HG02763 (cell line): ENCODE measurements around the gene SOX12.

ENCODE experiments used
- ATAC-seq: cut with Tn5 transposase; IDR thresholded peaks from one replicate; pipeline ENCODE4 v1.9.1; 2021; ENCODE audit warnings: mild to moderate bottlenecking, moderate library complexity; ENCODE audit not compliant: unreplicated experiment

SOX12 gene

DNA sequence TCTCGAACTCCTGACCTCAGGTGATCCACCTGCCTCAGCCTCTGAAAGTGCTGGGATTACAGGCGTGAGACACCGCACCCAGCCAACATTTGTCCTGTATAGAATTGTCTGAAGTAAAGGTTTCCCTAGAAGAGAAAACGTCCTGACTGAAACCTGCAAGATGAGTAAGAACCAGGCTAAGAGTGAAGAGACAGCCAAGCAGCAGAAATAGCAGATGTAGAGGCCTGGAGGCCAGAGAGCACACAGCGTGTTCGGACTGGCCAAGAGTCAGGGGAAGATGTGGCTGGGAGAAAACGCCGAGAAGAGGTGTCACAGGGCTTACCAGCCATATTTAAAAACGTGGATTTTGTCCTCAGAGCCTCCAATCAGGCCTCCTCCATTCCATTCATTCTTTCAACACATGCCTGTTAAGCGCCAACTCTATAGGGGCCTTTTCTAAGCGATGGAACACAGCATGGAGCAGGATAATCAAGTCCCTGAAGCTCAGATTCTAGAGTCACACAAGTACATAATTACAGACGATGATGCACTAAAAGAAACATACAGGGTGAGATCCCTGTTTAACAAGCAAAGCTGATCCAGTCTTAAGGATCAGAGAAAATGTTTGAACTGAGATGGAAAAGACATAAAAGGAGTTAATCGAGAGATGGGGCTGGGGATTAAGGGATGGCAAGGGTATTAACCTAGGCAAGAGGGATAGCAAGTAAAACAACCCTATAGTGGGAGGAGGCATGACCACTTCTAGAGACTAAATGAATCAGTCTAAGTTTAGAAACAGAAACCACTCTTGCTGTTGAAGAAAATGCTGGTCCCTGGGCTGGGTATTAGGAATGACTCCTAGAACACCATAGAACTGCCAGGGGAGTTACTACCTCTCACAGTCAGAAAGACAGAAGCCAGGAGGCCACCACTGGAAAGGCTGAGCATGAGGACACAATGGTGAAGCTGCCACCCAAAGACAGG lies 23.2 kb upstream of the SOX12 start:
- no peak for ATAC-seq

DNA sequence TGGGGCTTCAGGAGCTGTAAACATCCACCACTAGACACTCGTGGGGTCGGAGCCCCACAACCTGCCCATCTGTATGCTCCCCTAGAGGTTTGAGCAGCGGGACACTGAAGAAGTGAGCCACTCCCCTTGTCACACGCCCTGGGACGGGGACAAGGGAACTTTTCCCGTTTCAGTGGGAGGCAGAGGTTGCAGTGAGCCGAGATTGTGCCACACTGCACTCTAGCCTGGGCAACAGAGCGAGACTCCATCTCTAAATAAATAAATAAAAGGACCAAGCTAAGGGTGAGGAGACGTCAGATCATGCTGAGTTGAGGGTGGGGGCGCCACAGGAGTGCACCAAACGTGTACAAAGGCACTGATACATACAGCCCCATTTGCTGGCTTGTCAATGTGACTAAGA lies 19.6 kb upstream of the SOX12 start:
- ATAC-seq: no peak

DNA sequence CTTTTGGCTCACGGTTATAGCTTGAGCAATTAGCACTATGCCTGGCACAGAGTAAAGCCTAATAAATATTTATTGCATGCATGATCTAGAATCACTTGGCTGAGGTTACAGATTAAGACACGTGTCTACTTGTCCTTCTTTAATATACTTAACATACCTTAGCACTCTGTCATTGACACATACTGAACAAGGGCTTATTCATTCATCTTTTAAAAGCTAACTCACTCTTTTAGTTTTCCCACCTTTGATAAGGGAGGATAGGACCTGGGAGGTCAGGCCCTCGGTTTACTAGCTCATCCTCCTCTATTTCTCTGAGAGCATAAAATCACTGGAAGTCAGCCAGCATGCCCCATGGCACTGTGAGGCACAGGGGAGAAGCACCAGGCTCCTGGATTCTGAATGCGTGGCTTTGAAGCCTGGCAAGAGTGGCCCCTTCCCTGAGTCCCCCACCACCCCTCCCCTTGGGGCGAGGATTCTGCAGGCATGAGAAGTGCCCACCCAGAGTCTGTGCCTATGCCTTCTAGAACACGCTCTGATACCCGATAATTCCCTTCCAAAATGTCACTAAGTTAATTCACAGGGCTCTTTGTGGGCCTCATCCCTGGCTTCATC lies 16.8 kb upstream of the SOX12 start:
- no peak for ATAC-seq

DNA sequence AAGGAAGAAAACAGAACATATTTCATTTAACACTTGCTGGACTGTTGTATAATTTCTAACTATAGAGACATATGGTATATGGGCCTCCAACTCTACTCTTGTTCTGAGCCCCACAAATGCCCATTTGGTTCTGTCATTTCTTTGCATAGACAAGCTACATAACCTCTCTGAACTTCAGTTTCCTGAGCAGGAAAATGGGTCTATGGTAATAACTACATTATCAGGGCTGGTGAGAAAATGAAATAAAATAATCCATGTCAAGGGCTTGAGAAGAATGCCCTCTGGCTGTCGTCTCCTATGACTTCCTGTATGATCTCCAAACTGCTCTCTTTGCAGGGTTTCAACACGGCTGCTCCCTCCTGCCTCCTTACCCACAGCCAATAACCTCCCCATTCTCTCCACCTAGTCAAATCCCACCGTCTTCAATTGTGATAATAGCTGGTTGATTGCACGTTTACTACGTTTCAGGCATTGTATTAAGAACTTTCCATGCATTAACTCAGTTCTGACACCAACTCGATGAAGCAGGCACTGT lies 16.0 kb upstream of the SOX12 start:
- no peak for ATAC-seq

DNA sequence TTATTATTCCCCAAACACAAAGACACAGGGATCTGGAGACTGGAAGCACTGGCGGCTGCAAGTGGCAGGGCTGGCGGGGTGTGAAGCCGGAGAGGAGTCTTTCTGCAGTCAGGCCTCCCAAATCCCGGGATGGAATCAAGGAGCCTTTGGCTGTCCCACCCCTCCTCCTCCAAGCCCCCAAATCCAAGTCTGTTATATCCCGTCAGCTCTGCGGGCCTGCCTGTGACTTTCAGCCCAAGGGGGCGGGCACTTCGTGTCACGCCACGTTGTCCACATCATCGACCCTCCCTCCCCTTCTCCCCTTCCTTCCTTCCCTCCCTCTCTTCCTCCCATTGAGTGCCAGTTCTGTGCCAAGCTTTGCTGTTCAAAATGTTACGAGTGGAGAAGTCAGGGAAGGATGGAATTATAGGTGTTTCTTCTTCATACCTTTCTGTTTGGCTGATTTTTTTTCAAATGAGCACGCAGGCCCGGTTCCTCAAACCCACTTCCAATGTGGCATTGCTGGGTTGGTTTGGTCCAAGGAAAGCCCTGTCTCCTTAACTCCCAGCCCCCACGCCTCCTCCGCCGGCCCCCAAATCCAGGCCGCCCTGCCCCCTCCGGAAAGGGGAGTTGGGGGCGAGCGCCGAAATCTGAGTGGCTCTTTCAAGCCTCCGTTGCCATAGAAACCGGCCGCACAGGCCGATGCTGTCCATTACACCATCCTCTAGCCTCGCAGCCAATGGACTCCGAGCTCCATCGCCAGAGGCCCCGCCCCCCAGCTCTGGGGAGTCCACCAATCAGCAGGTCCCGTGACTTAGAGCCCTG lies 15.3 kb upstream of the SOX12 start:
- peak; percentile 88 for ATAC-seq

DNA sequence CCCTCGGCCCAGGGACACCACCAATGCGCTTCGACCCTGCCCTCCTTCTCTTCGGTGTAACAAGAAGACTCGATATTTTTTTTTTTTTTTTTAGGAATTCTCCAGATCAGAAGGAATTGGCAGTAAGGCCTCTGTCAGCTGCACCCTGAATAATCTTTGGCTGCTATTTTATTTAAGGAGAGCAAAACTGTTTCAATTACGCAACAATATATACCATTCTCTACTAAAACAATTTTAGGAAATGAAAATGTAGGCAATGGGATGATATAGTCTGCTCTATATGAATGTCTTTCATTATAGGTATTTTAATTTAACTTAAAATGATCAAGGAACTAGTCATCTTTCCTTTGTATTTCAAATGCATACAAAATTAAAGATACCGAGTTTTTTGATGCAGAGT lies 14.7 kb upstream of the SOX12 start:
- no peak for ATAC-seq

DNA sequence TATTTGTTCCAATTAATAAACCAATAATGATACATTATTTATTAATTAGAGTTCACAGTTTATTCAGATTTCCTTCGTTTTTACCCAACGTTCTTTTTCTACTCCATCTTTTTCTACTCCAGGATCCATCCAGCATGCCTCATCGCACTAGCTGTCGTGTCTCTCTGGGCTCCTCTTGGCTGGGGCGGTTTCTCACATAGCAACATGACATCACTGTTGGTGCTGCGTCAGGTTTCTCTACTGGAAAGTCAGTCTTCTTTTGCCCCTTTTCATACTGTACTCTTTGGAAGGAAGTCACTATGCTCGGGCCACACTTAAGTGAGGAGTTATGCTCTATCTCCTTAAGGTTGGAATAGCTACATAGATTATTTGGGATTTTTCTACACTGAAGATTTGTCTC lies 13.7 kb upstream of the SOX12 start:
- ATAC-seq: no peak

DNA sequence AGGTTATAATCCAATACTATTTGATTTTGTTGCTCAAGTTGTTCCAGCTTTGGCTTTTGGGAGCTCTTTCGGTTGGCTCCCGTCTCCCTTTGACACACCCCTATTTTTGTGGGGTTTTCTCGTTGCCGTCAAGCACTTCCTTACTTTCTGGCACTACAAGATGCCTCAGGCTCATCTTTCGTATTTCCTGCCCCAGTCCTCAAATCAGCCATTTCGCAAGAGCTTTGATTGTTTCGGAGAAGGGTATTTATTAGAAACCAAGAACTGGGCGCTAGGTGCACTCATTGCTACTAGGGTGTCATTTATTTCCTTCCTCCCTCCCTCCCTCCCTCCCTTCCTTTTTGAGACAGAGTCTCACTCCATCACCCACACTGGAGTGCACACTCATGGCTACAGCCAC lies 13.3 kb upstream of the SOX12 start:
- no peak for ATAC-seq

DNA sequence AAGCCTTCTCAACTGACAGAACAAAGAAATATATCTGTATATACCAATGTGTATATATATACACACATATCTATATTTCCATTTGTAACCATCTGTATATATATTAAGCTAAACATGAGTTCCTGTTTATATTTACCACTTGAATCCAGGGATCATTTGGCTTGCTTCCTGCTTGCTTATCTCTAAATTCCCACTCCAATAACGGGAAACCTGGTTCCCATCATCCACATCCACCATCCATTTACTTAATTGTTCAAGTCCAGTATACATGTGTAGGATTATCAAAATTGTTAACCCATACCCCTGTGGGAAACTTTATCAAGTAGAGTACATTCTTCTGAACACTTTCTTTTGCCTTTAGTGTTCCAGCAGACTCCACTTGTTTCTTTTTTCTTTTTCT lies 12.5 kb upstream of the SOX12 start:
- no peak for ATAC-seq

DNA sequence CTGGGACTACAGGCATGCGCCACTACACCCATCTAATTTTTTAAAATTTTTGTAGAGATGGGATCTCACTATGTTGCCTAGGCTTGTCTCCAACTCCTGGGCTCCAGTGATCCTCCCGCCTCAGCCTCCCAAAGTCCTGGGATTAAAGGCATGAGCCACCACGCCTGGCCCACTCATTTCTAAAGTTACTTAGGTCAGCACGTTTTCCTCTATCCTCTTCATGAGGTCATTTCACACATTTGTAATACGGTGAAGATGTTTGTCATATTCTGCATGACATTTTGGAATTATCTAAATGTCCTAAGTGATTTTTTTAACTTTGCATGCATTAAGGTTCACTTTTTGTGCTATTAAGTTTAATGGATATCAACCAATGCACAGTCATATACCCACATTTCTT lies 11.9 kb upstream of the SOX12 start:
- no peak for ATAC-seq

DNA sequence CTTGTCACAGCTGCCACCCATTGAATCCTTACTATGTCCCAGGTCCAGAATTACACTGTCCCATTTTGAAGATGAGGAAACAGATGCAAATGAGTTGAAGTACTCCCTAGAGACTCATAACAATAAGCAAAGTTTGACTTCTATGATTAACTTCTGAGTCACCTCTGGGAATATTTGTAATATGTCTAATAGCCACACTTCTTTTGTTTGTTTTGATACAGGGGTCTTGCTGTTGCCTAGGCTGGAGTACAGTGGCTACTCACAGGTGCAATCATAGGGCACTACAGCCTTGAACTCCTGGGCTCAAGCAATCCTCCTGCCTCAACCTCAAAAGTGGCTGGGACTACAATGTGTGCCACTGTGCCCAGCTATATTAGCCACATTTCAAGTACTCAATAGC lies 11.4 kb upstream of the SOX12 start:
- no peak for ATAC-seq

DNA sequence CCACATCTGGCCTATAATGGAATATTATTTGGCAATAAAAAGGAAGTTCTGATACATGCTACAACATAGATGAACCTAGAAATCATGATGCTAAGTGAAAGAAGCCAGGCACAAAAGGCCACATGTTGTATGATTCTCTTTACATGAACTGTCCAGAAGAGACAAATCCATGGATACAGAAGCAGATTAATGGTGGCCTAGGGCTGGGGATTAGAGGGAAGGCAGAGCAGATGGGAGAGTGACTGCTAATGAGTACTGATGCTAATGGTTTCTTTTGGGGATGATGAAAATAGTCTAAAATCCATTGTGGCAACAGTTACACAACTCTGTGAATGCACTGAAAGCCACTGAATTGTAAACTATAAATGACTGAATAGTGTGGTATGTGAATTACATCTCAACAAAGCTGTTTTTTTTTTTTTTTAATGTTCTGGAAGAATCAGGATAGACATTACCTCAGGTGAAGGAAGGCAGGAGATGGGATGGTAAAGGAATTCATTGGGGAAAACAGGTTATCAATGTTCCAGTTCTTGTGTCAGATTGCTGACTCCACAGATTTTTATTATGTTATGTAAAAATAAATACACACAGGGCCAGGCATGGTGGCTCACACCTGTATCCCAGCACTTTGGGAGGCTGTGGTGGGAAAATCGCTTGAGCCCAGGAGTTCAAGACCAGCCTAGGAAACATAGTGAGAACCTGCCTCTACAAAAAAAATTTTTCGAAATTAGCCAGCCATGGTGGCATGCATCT lies 8.9 kb upstream of the SOX12 start:
- no peak for ATAC-seq

DNA sequence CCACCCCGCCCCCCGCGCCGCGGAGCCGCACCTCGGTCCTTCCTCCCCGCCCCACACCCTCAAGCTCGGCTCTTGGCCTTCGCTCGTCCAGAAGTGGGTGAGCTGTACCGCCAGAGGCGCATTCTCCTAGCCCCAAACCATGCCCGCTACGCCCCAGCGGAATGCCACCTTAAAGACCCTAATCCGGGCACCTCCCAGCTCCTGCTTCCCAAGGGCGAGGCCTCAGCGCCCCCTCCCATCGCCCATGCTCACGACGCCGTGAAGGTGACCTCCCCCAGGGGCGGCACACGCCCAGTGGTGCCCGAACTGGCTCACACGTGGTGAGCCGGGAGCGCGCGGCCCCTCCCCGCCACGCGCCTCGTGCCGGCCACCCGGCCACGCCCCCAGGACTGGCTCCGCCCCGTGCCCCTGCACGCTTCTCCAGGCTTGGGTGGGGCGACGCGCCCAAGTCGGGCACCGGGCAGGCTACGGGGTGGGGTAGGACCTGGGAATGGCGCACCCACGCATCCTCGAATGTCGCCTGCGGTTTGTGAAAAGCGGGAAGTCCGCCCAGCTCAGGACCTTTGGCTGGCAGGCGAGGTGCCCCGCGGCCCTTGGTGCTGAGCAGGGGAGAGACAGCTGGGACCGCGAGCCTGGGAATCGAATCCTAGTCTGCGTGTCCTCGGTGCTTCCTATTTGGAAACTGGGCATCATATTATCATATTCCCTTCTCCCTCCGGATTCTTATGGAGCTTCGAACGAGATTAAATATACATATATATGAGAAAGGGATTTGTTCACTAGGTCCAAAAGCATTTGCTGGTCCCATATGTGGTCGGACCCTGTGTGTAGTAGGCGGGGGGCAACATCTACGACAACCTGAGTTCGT lies 941 bp upstream of the SOX12 start:
- ATAC-seq: peak; percentile 47

DNA sequence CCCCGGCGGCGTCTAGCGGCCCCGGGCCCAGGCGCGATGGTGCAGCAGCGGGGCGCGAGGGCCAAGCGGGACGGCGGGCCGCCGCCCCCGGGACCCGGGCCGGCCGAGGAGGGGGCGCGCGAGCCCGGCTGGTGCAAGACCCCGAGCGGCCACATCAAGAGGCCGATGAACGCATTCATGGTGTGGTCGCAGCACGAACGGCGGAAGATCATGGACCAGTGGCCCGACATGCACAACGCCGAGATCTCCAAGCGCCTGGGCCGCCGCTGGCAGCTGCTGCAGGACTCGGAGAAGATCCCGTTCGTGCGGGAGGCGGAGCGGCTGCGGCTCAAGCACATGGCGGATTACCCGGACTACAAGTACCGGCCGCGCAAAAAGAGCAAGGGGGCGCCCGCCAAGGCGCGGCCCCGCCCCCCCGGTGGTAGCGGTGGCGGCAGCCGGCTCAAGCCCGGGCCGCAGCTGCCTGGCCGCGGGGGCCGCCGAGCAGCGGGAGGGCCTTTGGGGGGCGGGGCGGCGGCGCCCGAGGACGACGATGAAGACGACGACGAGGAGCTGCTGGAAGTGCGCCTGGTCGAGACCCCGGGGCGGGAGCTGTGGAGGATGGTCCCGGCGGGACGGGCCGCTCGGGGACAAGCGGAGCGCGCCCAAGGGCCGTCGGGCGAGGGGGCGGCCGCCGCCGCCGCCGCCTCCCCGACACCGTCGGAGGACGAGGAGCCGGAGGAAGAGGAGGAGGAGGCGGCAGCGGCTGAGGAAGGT lies 715 bp downstream of the SOX12 start:
- no peak for ATAC-seq

DNA sequence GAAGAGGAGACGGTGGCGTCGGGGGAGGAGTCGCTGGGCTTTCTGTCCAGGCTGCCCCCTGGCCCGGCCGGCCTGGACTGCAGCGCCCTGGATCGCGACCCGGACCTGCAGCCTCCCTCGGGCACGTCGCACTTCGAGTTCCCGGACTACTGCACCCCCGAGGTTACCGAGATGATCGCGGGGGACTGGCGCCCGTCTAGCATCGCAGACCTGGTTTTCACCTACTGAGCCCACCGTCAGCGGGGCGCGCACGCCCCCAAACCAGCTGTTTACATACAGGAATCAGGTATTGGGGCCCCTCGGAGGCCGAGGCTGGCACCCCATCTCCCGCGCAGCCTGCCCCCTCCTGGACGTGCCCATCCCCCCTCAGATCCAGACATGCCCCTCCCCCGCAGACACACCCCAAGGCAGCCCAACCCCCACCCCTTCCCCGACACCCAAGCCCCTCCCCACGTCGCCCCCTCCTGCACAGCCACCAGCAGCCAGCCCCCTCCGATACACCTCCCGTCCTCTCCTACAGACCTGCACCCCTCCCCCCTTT lies 1.4 kb downstream of the SOX12 start:
- ATAC-seq: no peak

DNA sequence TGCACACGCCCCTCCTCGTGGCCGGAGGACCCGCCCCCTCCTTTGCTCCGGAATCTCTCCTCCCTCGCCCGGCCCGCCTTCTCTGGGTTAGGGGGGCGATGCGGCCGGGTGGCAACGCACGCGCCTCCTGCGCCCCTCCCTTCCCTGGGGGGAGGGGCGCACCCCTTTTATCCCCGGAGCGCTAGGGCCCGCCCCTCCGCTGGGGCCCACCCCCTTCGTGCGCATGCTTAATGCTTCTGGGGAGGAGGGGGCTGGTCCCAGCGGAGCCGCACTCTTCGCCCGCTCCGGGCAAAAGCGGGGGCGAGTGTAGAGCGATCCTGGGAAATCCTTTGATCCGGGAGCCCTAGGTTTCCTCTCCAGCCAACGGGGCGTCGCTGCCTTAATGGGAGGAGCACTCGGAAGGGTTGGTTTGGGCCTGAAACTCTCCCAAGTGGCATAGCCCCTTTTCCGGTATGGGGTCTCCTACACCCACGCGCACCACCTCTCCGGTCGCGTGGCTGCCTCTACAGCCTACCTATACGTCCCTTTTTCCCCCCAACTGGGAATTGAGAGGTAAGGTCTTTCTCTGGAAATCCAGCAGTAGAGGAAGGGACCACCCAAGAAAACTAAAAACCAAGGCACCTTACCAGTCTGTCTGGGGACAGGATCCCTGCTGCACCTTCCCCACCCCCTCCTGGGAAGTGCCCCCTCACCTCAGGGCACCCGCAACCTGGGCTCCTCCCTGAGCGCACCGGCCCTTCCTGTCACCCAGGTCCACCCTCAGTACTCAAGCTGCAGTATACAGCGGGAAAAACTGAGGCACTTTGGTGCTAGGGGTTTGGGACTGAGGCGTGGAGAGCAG lies 2.1 kb downstream of the SOX12 start:
- ATAC-seq: no peak

DNA sequence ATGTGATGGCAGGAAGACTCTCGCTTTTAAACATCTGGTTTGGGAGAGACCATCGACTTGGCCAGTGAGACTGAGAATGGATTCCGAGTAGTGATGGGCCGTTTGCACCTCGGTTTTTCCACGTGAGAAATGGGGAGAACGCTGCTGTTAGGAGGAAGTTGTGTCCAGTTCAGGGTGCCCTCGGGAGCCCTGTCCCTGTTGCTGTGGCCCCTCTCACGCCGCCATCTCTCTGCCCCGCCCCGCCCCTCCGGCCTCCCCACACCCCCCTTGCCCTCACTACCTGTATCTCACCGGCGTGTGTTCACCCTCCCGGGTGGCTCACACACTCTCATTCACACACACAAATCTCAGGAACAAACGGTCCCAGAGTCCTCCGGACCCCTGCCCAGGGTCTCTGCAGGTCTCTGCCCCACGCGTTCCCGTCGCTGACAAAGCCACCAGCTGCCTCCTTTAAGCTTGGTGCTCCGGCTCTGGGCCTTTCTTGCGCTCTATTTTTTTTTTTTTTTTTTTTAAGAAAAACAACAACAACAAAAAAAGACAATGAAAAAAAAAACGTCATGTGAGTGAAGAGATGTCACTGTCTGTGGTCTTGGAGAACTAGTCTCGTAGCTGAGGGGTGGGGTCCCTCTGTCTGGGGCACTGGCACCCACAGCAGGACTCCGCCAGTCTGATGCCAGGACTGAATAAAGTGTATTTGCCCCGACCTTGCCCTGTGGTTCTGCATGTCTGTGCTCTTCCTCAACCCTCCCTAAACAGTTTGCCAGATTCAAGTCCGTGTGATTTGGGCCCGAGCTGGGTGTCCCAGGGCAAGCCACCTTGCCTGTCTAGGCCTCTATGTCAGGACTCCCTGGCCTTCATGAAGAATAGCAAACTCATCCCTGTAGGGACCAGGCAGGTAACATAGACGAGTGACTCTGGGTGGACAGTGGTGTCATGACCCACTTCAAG lies 2.9 kb downstream of the SOX12 start:
- no peak for ATAC-seq
